ENCODE results near the gene PIGR. TPM values are rescaled to one million over a fixed set of nuclear protein-coding genes. Genes with fewer than 3 reads are reported as not detected.

PIGR gene
- total RNA-seq, 1 experiment from 2014 or later, result 2.6 TPM

DNA sequence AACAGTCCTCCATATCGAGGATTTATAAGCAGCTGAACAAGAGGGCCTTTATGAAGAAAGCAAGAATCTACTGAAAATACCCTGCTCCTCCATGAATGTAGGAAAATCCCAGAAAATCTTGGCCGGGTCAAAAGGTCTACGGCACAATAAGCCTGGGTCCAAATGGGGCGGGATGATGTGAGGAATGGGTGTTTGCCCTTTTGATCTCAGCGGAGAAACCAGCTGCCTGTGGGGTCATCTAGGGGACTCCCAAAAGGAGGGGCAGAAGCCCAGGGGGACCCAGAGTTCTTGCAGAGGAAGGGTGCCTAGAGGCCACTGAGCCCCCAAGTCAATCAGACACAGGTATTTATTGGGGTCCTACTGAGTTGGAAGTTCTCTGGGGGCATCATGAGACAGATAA lies 11.4 kb upstream of the PIGR start:
- Histone ChIP-seq H3K9me2 (ENCODE audit: insufficient read depth) (no peaks in the 10 kb centered on the region), H3K4me1 (ENCODE audit: control insufficient read depth in 1 of 2, insufficient read depth in 2 of 2, low read length in 2 of 2) (no peaks in the 10 kb centered on the region), H3K79me2 (ENCODE audit: insufficient read depth, low read length) (no peaks in the 10 kb centered on the region), H2AFZ (ENCODE audit: low read depth, low read length, poor library complexity, severe bottlenecking) (no peak overlapping the region), H3K9me3 (ENCODE audit: control insufficient read depth in 1 of 2, insufficient read depth in 1 of 2, low read depth in 1 of 2, low read length in 2 of 2) (no peaks in the 10 kb centered on the region), H3K36me3 (ENCODE audit: control insufficient read depth in 1 of 2, insufficient read depth in 2 of 2, low read length in 2 of 2) (no peaks in the 10 kb centered on the region), H4K20me1 (ENCODE audit: insufficient read depth) (no peaks in the 10 kb centered on the region), H3K4me2 (ENCODE audit: low read length) (no peak overlapping the region), H3K27me3 (ENCODE audit: insufficient read depth, low read length) (no peaks in the 10 kb centered on the region), H3K9ac (ENCODE audit: low read length) (no peak overlapping the region), H3K27ac (ENCODE audit: low read depth, low read length) (no peak overlapping the region), H3K4me3 (replicated peaks in 1 of 2; ENCODE audit: low read depth in 1 of 2, low read length in 2 of 2) (no peak overlapping the region)
- ChIA-PET CTCF (no interaction called here), POLR2A (no interaction called here), RAD21 (ENCODE audit: low non-redundant PET in 1 of 2, low total read pairs in 2 of 2, uncharacterized antibody in 2 of 2, unreplicated experiment in 2 of 2) (no interaction called here)
- no TSS peak for BruUV-seq (replicated peaks)
- TF ChIP-seq ZBTB33 (IDR thresholded peaks at IDR 0.05; ENCODE audit: extremely low read depth, insufficient replicate concordance, low read length), result no peak
- no peak for TF ChIP-seq SRF (IDR thresholded peaks at IDR 0.05; ENCODE audit: low read depth)
- no peak for TF ChIP-seq FOSL1 (IDR thresholded peaks at IDR 0.05; ENCODE audit: low read depth)
- no peak for TF ChIP-seq JUND (IDR thresholded peaks at IDR 0.05)
- no peak for TF ChIP-seq SIN3A (IDR thresholded peaks at IDR 0.05; ENCODE audit: low read depth)
- TF ChIP-seq, protein P1, sequence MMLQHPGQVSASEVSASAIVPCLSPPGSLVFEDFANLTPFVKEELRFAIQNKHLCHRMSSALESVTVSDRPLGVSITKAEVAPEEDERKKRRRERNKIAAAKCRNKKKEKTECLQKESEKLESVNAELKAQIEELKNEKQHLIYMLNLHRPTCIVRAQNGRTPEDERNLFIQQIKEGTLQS (IDR thresholded peaks at IDR 0.05), result no peak
- TF ChIP-seq ELF1 (IDR thresholded peaks at IDR 0.05; ENCODE audit: borderline replicate concordance, low read depth), result no peak
- no peak for TF ChIP-seq CTCF (IDR thresholded peaks at IDR 0.05 in 2 of 3, conservative IDR thresholded peaks at IDR 0.05 in 1 of 3; ENCODE audit: borderline replicate concordance in 1 of 3, insufficient read depth in 1 of 3, low read depth in 2 of 3, low read length in 2 of 3)
- TF ChIP-seq, protein P2, sequence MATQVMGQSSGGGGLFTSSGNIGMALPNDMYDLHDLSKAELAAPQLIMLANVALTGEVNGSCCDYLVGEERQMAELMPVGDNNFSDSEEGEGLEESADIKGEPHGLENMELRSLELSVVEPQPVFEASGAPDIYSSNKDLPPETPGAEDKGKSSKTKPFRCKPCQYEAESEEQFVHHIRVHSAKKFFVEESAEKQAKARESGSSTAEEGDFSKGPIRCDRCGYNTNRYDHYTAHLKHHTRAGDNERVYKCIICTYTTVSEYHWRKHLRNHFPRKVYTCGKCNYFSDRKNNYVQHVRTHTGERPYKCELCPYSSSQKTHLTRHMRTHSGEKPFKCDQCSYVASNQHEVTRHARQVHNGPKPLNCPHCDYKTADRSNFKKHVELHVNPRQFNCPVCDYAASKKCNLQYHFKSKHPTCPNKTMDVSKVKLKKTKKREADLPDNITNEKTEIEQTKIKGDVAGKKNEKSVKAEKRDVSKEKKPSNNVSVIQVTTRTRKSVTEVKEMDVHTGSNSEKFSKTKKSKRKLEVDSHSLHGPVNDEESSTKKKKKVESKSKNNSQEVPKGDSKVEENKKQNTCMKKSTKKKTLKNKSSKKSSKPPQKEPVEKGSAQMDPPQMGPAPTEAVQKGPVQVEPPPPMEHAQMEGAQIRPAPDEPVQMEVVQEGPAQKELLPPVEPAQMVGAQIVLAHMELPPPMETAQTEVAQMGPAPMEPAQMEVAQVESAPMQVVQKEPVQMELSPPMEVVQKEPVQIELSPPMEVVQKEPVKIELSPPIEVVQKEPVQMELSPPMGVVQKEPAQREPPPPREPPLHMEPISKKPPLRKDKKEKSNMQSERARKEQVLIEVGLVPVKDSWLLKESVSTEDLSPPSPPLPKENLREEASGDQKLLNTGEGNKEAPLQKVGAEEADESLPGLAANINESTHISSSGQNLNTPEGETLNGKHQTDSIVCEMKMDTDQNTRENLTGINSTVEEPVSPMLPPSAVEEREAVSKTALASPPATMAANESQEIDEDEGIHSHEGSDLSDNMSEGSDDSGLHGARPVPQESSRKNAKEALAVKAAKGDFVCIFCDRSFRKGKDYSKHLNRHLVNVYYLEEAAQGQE (IDR thresholded peaks at IDR 0.05; ENCODE audit: low read depth), result no peak
- TF ChIP-seq CBX3 (IDR thresholded peaks at IDR 0.05; ENCODE audit: low read depth), result no peak
- intact Hi-C loops (cut with micrococcal nuclease), result no loop called here
- ATAC-seq, result no peak
- no peak for DNase-seq (ENCODE audit: low read depth, low spot score)

All from HCT116 (cell line).